CD14-positive monocyte (primary cell): ENCODE measurements around the gene PLCH1. TPM values are rescaled to one million over a fixed set of nuclear protein-coding genes. Genes with fewer than 3 reads are reported as not detected.

Source experiments
- DNase-seq, 3 donors: peaks; one replicate each; pipeline ENCODE4 v3.0.0-alpha.2; 2011 to 2022
- H2AFZ ChIP-seq: 2 replicates; pipeline ENCODE4 v1.6.0; 2012; ENCODE audit warnings: mild to moderate bottlenecking, low read depth, low read length, inconsistent platforms; ENCODE audit not compliant: insufficient read depth, poor library complexity, severe bottlenecking
- H3K27ac ChIP-seq, 2 donors: 1 replicate in 1 of 2; 2 replicates in 1 of 2; pipeline ENCODE4 v1.5.1; 2012 to 2013; ENCODE audit warnings: low read length in 2 of 2, control low read depth in 1 of 2, inconsistent platforms in 1 of 2, low read depth in 1 of 2, mild to moderate bottlenecking in 1 of 2
- H3K27me3 ChIP-seq, 2 donors: one replicate each; pipeline versions ENCODE4 v1.6.0 to v1.6.1; 2011 to 2013; ENCODE audit warnings: low read length in 2 of 2; ENCODE audit not compliant: control insufficient read depth in 2 of 2, insufficient read depth in 2 of 2
- H3K36me3 ChIP-seq, 2 donors: replicated peaks in 1 of 2; 1 replicate in 1 of 2; 2 replicates in 1 of 2; pipeline versions ENCODE4 v1.5.1 to v1.6.1; 2012 to 2013; ENCODE audit warnings: low read length in 2 of 2, control low read depth in 1 of 2, inconsistent platforms in 1 of 2, mild to moderate bottlenecking in 1 of 2; ENCODE audit not compliant: insufficient read depth in 2 of 2, control insufficient read depth in 1 of 2
- H3K4me1 ChIP-seq, 2 donors: 1 replicate in 1 of 2; 2 replicates in 1 of 2; pipeline versions ENCODE4 v1.5.1 to v1.6.1; 2012 to 2013; ENCODE audit warnings: low read length in 2 of 2, control low read depth in 1 of 2, inconsistent platforms in 1 of 2, mild to moderate bottlenecking in 1 of 2, moderate library complexity in 1 of 2; ENCODE audit not compliant: insufficient read depth in 2 of 2, control insufficient read depth in 1 of 2
- H3K4me2 ChIP-seq: replicated peaks from 2 replicates; pipeline ENCODE3; 2012; ENCODE audit warnings: low read length, moderate library complexity, mild to moderate bottlenecking; ENCODE audit not compliant: poor library complexity, severe bottlenecking; ENCODE audit errors: extremely low read depth
- H3K4me3 ChIP-seq, 3 experiments: fragments of 200-600 bp in 1 of 3; sonication (generic) in 1 of 3; replicated peaks in 1 of 3; 1 replicate in 2 of 3; 2 replicates in 1 of 3; pipeline ENCODE4 v1.5.1; 2011 to 2013; ENCODE audit warnings: low read length in 3 of 3, mild to moderate bottlenecking in 3 of 3, control low read depth in 2 of 3, low read depth in 2 of 3, inconsistent platforms in 1 of 3, moderate library complexity in 1 of 3
- H3K79me2 ChIP-seq: 2 replicates; pipeline ENCODE4 v1.6.0; 2012; ENCODE audit warnings: mild to moderate bottlenecking, control low read depth, inconsistent platforms, low read length, moderate library complexity; ENCODE audit not compliant: insufficient read depth
- H3K9ac ChIP-seq: 2 replicates; pipeline ENCODE4 v1.6.0; 2017; ENCODE audit warnings: low read length, mild to moderate bottlenecking; ENCODE audit not compliant: insufficient read depth, poor library complexity, severe bottlenecking
- H3K9me3 ChIP-seq, 2 donors: replicated peaks in 1 of 2; 1 replicate in 1 of 2; 2 replicates in 1 of 2; pipeline versions ENCODE4 v1.5.1 to v1.6.1; 2012 to 2013; ENCODE audit warnings: low read length in 2 of 2, control low read depth in 1 of 2; ENCODE audit not compliant: control insufficient read depth in 1 of 2, insufficient read depth in 1 of 2
- H4K20me1 ChIP-seq: 2 replicates; pipeline ENCODE4 v1.6.0; 2012; ENCODE audit warnings: mild to moderate bottlenecking, low read length, control low read depth, moderate library complexity; ENCODE audit not compliant: insufficient read depth
- H3K27ac Mint-ChIP-seq, 7 donors: one replicate each; pipeline ENCODE4 v1.8.0; 2020; ENCODE audit warnings: mild to moderate bottlenecking in 7 of 7, mixed read lengths in 7 of 7, moderate library complexity in 6 of 7, inconsistent platforms in 2 of 7
- H3K27me3 Mint-ChIP-seq, 3 donors: one replicate each; pipeline ENCODE4 v1.8.0; 2021 to 2022; ENCODE audit warnings: low read depth in 3 of 3, mild to moderate bottlenecking in 3 of 3, mixed read lengths in 3 of 3, moderate library complexity in 3 of 3, inconsistent platforms in 1 of 3
- H3K36me3 Mint-ChIP-seq, 2 donors: one replicate each; pipeline ENCODE4 v1.8.0; 2020; ENCODE audit warnings: mixed read lengths in 2 of 2, inconsistent platforms in 1 of 2, mild to moderate bottlenecking in 1 of 2
- H3K4me1 Mint-ChIP-seq: one replicate; pipeline ENCODE4 v1.8.0; 2020; ENCODE audit warnings: mild to moderate bottlenecking, mixed read lengths
- H3K4me3 Mint-ChIP-seq, 2 donors: one replicate each; pipeline ENCODE4 v1.8.0; 2020; ENCODE audit warnings: mild to moderate bottlenecking in 2 of 2, mixed read lengths in 2 of 2, moderate library complexity in 1 of 2
- H3K9me3 Mint-ChIP-seq, 7 donors: one replicate each; pipeline ENCODE4 v1.8.0; 2020 to 2022; ENCODE audit warnings: mixed read lengths in 7 of 7, mild to moderate bottlenecking in 6 of 7, moderate library complexity in 6 of 7, inconsistent platforms in 2 of 7
- CTCF ChIP-seq: fragments of 200-600 bp; IDR thresholded peaks from one replicate; pipeline ENCODE4 v1.8.0; 2022; ENCODE audit warnings: antibody characterized with exemption, mild to moderate bottlenecking
- WGBS: methylation state at CpG from one replicate; pipeline ENCODE4 v1.1.5; 2013; ENCODE audit warnings: missing lambda C conversion rate; ENCODE audit not compliant: insufficient coverage; 5-methylcytosine and 5-hydroxymethylcytosine counted together
- intact Hi-C, 2 donors: fragments of 100-400 bp; cut with micrococcal nuclease; formaldehyde crosslinking; loops; one replicate each; pipeline versions ENCODE4 v1.15.0 to v1.15.1; 2023
- polyA plus RNA-seq, 3 donors: library from polyadenylated mRNA; depleted of rRNA in 1 of 3; unstranded in 2 of 3; stranded (reverse) in 1 of 3; fragments of 300-500 nt in 2 of 3; fragments of >200 nt in 1 of 3; fragmentation: Illumina TruSeq in 2 of 3; gene quantifications; 1 replicate in 2 of 3; 2 replicates in 1 of 3; pipeline ENCODE4 v1.2.3, GENCODE V29; 2012 to 2021

PLCH1 gene
- polyA plus RNA-seq, 3 donors: not detected

GRCh38 chr3:155712008-155712407 lies 32.9 kb downstream of the PLCH1 start:
- Histone ChIP-seq H2AFZ (no peak overlapping the region), H3K27ac (no peak overlapping the region), H3K27me3 (no peaks in the 10 kb centered on the region), H3K4me3 (no peak overlapping the region), H3K4me1 (no peaks in the 10 kb centered on the region), H3K4me2 (no peak overlapping the region), H4K20me1 (no peaks in the 10 kb centered on the region), H3K9ac (no peak overlapping the region), H3K36me3 (no peaks in the 10 kb centered on the region), H3K9me3 (peaks cover 0 to 2% of the 10 kb centered on the region in 2 donors), H3K79me2 (no peaks in the 10 kb centered on the region)
- H3K27me3 Mint-ChIP-seq: no peaks in the 10 kb centered on the region
- intact Hi-C loops: no loop called here
- peaks cover 0 to 6% (median 0%) of the 10 kb centered on the region in 7 donors for H3K9me3 Mint-ChIP-seq
- no peaks in the 10 kb centered on the region for H3K36me3 Mint-ChIP-seq
- TF ChIP-seq CTCF: no peak
- H3K27ac Mint-ChIP-seq: no peak overlapping the region
- WGBS: 86% methylated on average over 1 of the region's 1 CpG
- no peaks in the 10 kb centered on the region for H3K4me1 Mint-ChIP-seq
- no peak for DNase-seq
- H3K4me3 Mint-ChIP-seq: no peak overlapping the region

- H3K27ac ChIP-seq: no peak overlapping the region
- H3K9me3 ChIP-seq: no peaks in the 10 kb centered on the region
- Mint-ChIP-seq H3K27me3 (peaks cover 0 to 1% (median 0%) of the 10 kb centered on the region in 3 donors), H3K4me1 (peaks cover 4% of the 10 kb centered on the region), H3K27ac (peak overlapping the region in 2 of 7 donors; percentile 23 to 36), H3K9me3 (no peaks in the 10 kb centered on the region), H3K36me3 (no peaks in the 10 kb centered on the region), H3K4me3 (no peak overlapping the region)
- no peaks in the 10 kb centered on the region for H3K27me3 ChIP-seq
- no peak overlapping the region for H3K4me3 ChIP-seq
- H3K36me3 ChIP-seq: no peaks in the 10 kb centered on the region
- WGBS: 96% methylated on average over 2 of the region's 4 CpGs
- no peak for DNase-seq
- H3K79me2 ChIP-seq: no peaks in the 10 kb centered on the region
- no peak overlapping the region for H3K9ac ChIP-seq
- H4K20me1 ChIP-seq: no peaks in the 10 kb centered on the region
- TF ChIP-seq CTCF: no peak
- H3K4me2 ChIP-seq: no peak overlapping the region
- intact Hi-C loops: loop anchor here (10.0 kb wide), 1 partner anchor 1370 kb away; no protein-coding TSS in a partner anchor
- peak overlapping the region; percentile 34 for H2AFZ ChIP-seq
- no peaks in the 10 kb centered on the region for H3K4me1 ChIP-seq
These were observed 39.9 kb downstream of the PLCH1 start for GRCh38 chr3:155704771-155705559.
